Activated CD8-positive, alpha-beta T cell treated with anti-CD3 and anti-CD28 coated beads for 36 hours (primary cell): ENCODE measurements around the gene ACYP1. TPM values are rescaled to one million over a fixed set of nuclear protein-coding genes. Genes with fewer than 3 reads are reported as not detected.

Source experiments
- ATAC-seq: fragments of 200-7000 bp; cut with Tn5 transposase; one replicate; pipeline ENCODE4 v1.10.0; 2021; ENCODE audit warnings: mild to moderate bottlenecking, moderate library complexity
- CTCF ChIA-PET: fragments of 350-600 bp; sonication (Branson Sonifier 250); formaldehyde crosslinking; loops from one replicate; lab custom pipeline; 2021; ENCODE audit warnings: antibody characterized with exemption; lab: Charles Lee
- POLR2A ChIA-PET: fragments of 350-600 bp; sonication (Branson Sonifier 250); formaldehyde crosslinking; loops from one replicate; lab custom pipeline; 2021; ENCODE audit warnings: antibody characterized with exemption; lab: Charles Lee
- DNase-seq: peaks from one replicate; pipeline ENCODE4 v3.0.0-alpha.2; 2020
- H3K27ac Mint-ChIP-seq: one replicate; pipeline ENCODE4 v1.8.0; 2021; ENCODE audit warnings: mild to moderate bottlenecking, mixed read lengths
- H3K27me3 Mint-ChIP-seq: one replicate; pipeline ENCODE4 v1.8.0; 2021; ENCODE audit warnings: mixed read lengths
- H3K36me3 Mint-ChIP-seq: one replicate; pipeline ENCODE4 v1.8.0; 2021; ENCODE audit warnings: low read depth, mixed read lengths
- H3K4me1 Mint-ChIP-seq: one replicate; pipeline ENCODE4 v1.8.0; 2021; ENCODE audit warnings: low read depth, mixed read lengths
- H3K4me3 Mint-ChIP-seq: one replicate; pipeline ENCODE4 v1.8.0; 2021; ENCODE audit warnings: mild to moderate bottlenecking, moderate library complexity, mixed read lengths
- H3K9me3 Mint-ChIP-seq: one replicate; pipeline ENCODE4 v1.8.0; 2021; ENCODE audit warnings: mixed read lengths
- CTCF ChIP-seq: fragments of 200-600 bp; IDR thresholded peaks from one replicate; pipeline ENCODE4 v1.8.0; 2022; ENCODE audit warnings: antibody characterized with exemption, mild to moderate bottlenecking
- intact Hi-C: fragments of 100-400 bp; cut with micrococcal nuclease; formaldehyde crosslinking; loops from one replicate; pipeline ENCODE4 v1.10.0; 2022
- total RNA-seq, 2 experiments: library from RNA; stranded (reverse); gene quantifications; one replicate each; pipeline ENCODE4 v1.2.3, GENCODE V29; 2021

ACYP1 gene
- total RNA-seq, 2 experiments from 2014 or later = 33.9 to 38.6 TPM

GRCh38 chr14:75091251-75091650, 27.4 kb upstream of the ACYP1 start:
- H3K4me1 Mint-ChIP-seq = no peaks in the 10 kb centered on the region
- H3K27ac Mint-ChIP-seq = no peak overlapping the region

GRCh38 chr14:75090353-75090752, 26.5 kb upstream of the ACYP1 start:
- Mint-ChIP-seq H3K4me3 (no peak overlapping the region), H3K9me3 (no peaks in the 10 kb centered on the region), H3K27me3 (no peaks in the 10 kb centered on the region), H3K4me1 (no peaks in the 10 kb centered on the region), H3K27ac (no peak overlapping the region), H3K36me3 (peaks cover 24% of the 10 kb centered on the region)
- ATAC-seq = no peak
- TF ChIP-seq CTCF = no peak
- POLR2A ChIA-PET = no interaction called here
- no peak for DNase-seq
- intact Hi-C loops = no loop called here
- CTCF ChIA-PET = interaction anchor here (0.6 to 5.3 kb wide), 5 partner anchors 10 to 229 kb away, joined by 3 to 74 read pairs (median 10); partner anchors contain the start of gene ACYP1

More at GRCh38 chr14:75091251-75091650, 27.4 kb upstream of the ACYP1 start:
- H3K9me3 Mint-ChIP-seq = no peaks in the 10 kb centered on the region
- H3K36me3 Mint-ChIP-seq = peaks cover 25% of the 10 kb centered on the region
- intact Hi-C loops = no loop called here
- DNase-seq = no peak
- TF ChIP-seq CTCF = no peak
- ChIA-PET POLR2A (no interaction called here), CTCF (interaction anchor here (0.6 to 5.3 kb wide), 5 partner anchors 9 to 230 kb away, joined by 3 to 74 read pairs (median 10); partner anchors contain the start of gene ACYP1)
- no peak overlapping the region for H3K4me3 Mint-ChIP-seq
- no peaks in the 10 kb centered on the region for H3K27me3 Mint-ChIP-seq
- no peak for ATAC-seq

- CTCF ChIA-PET = interaction anchor here (0.6 to 5.3 kb wide), 68 partner anchors 8 to 254 kb away, joined by 3 to 74 read pairs (median 4); partner anchors contain the start of genes ACYP1, MLH3, NEK9 and RPS6KL1
- no peak overlapping the region for H3K27ac Mint-ChIP-seq
- no peaks in the 10 kb centered on the region for H3K9me3 Mint-ChIP-seq
- TF ChIP-seq CTCF = peak; percentile 84
- peak; percentile 51 for ATAC-seq
- no peaks in the 10 kb centered on the region for H3K27me3 Mint-ChIP-seq
- peak; percentile 59 for DNase-seq
- H3K4me3 Mint-ChIP-seq = no peak overlapping the region
- peaks cover 25% of the 10 kb centered on the region for H3K36me3 Mint-ChIP-seq
- intact Hi-C loops = loop anchor here (2.0 to 10.0 kb wide), 2 partner anchors 140 to 224 kb away; no protein-coding TSS in a partner anchor
- POLR2A ChIA-PET = no interaction called here
- H3K4me1 Mint-ChIP-seq = peaks cover under 1% of the 10 kb centered on the region
These were observed 24.9 kb upstream of the ACYP1 start for GRCh38 chr14:75088566-75089373.

GRCh38 chr14:75088153-75088552, 24.3 kb upstream of the ACYP1 start:
- H3K9me3 Mint-ChIP-seq = no peaks in the 10 kb centered on the region
- H3K36me3 Mint-ChIP-seq = peaks cover 27% of the 10 kb centered on the region
- CTCF ChIA-PET = interaction anchor here (0.6 to 5.3 kb wide), 60 partner anchors 9 to 253 kb away, joined by 3 to 74 read pairs (median 4); partner anchors contain the start of genes ACYP1, MLH3, NEK9 and RPS6KL1
- no peak for TF ChIP-seq CTCF
- no peaks in the 10 kb centered on the region for H3K27me3 Mint-ChIP-seq
- ATAC-seq (no peak), DNase-seq (no peak)
- H3K27ac Mint-ChIP-seq = no peak overlapping the region
- intact Hi-C loops = loop anchor here (2.0 to 10.0 kb wide), 2 partner anchors 139 to 223 kb away; no protein-coding TSS in a partner anchor
- POLR2A ChIA-PET = no interaction called here
- H3K4me1 Mint-ChIP-seq = peaks cover 3% of the 10 kb centered on the region
- H3K4me3 Mint-ChIP-seq = no peak overlapping the region

GRCh38 chr14:75084513-75084912, 20.7 kb upstream of the ACYP1 start:
- CTCF ChIA-PET = interaction anchor here (1.0 to 1.4 kb wide), 3 partner anchors 33 to 223 kb away, joined by 3 to 4 read pairs (median 3); no protein-coding TSS in a partner anchor

More at GRCh38 chr14:75084513-75084912, 20.7 kb upstream of the ACYP1 start:
- Mint-ChIP-seq H3K36me3 (peaks cover 33% of the 10 kb centered on the region), H3K9me3 (no peaks in the 10 kb centered on the region), H3K4me1 (peaks cover 3% of the 10 kb centered on the region), H3K27me3 (no peaks in the 10 kb centered on the region), H3K4me3 (no peak overlapping the region), H3K27ac (no peak overlapping the region)
- POLR2A ChIA-PET = no interaction called here
- DNase-seq (no peak), ATAC-seq (no peak)
- TF ChIP-seq CTCF = no peak
- intact Hi-C loops = loop anchor here (10.0 kb wide), 1 partner anchor 220 kb away; no protein-coding TSS in a partner anchor
